K562 (cell line): ENCODE results near the gene FAM167B. TPM values are rescaled to one million over a fixed set of nuclear protein-coding genes. Genes with fewer than 3 reads are reported as not detected.

Experiments
- ELF4 ChIP-seq: fragments of 450-650 bp; formaldehyde crosslinking; IDR thresholded peaks from 2 replicates; pipeline ENCODE4 v1.4.0; 2022; ENCODE audit warnings: missing genetic modification characterization
- RBBP5 ChIP-seq: fragments of 200-600 bp; sonication (generic); IDR thresholded peaks from 2 replicates; pipeline ENCODE4 v1.6.1; 2012; ENCODE audit warnings: borderline replicate concordance, mild to moderate bottlenecking, low read length, control low read depth, inconsistent platforms; ENCODE audit not compliant: insufficient read depth, poor library complexity, severe bottlenecking
- RBM15 ChIP-seq: fragments of 200-400 bp; formaldehyde crosslinking; IDR thresholded peaks from 2 replicates; pipeline ENCODE4 v1.6.1; 2018; ENCODE audit warnings: mild to moderate bottlenecking, low read length, moderate library complexity; ENCODE audit not compliant: insufficient read depth
- ZNF785 ChIP-seq: fragments of 250-450 bp; sonication (Bioruptor Pico); IDR thresholded peaks from 2 replicates; pipeline ENCODE4 v1.4.0; 2020; ENCODE audit warnings: mild to moderate bottlenecking
- polyA plus RNA-seq, 8 experiments: library from polyadenylated mRNA; depleted of rRNA in 4 of 8; stranded (reverse) in 5 of 8; unstranded in 3 of 8; fragments of >200 nt; fragmentation: Nextera tagmentation in 2 of 8; fragmentation: Illumina TruSeq in 1 of 8; extraction: Ambion mirVana in 2 of 8; extraction: Trizol in 1 of 8; gene quantifications; 2 replicates each; pipeline versions ENCODE4 v1.2.1 to v1.2.3, GENCODE V29; 2011 to 2014; ENCODE audit warnings: inconsistent platforms in 1 of 8, missing spikeins in 1 of 8
- total RNA-seq, 7 experiments: library from RNA; depleted of rRNA in 6 of 7; stranded (reverse); fragments of >200 nt in 6 of 7; fragmentation: Illumina TruSeq in 2 of 7; extraction: Trizol in 2 of 7; gene quantifications; 2 replicates each; pipeline versions ENCODE4 v1.2.1 to v1.2.3, GENCODE V29; 2011 to 2021; ENCODE audit warnings: low replicate concordance in 1 of 7
- TF ChIP-seq, protein P1 (sequence below), 2 experiments: IDR thresholded peaks; 2 replicates each; pipeline ENCODE4 v1.6.1; 2012; ENCODE audit warnings: improper control_type of control experiment in 2 of 2, low read depth in 2 of 2, low read length in 2 of 2, borderline replicate concordance in 1 of 2
- TF ChIP-seq, protein P2 (sequence below): fragments of 250-450 bp; sonication (Bioruptor Pico); IDR thresholded peaks from 2 replicates; pipeline ENCODE4 v1.8.0; 2021; ENCODE audit warnings: borderline replicate concordance, mild to moderate bottlenecking, moderate library complexity; ENCODE audit not compliant: poor library complexity, severe bottlenecking
- TF ChIP-seq, protein P3 (sequence below): fragments of 450-650 bp; formaldehyde crosslinking; IDR thresholded peaks from 2 replicates; pipeline ENCODE4 v1.4.0; 2022; ENCODE audit warnings: missing genetic modification characterization
- TF ChIP-seq, protein P4 (sequence below): fragments of 450-650 bp; conservative IDR thresholded peaks from 2 replicates; pipeline ENCODE4 v1.6.1; 2016; ENCODE audit warnings: missing genetic modification characterization, low read depth, mild to moderate bottlenecking, control low read depth, missing compliant biosample characterization

The FAM167B gene
- total and polyA plus RNA-seq, 9 of the 15 experiments (the other 6 are each of a cell fraction or from before 2014, with no cell fraction given), result not detected

DNA sequence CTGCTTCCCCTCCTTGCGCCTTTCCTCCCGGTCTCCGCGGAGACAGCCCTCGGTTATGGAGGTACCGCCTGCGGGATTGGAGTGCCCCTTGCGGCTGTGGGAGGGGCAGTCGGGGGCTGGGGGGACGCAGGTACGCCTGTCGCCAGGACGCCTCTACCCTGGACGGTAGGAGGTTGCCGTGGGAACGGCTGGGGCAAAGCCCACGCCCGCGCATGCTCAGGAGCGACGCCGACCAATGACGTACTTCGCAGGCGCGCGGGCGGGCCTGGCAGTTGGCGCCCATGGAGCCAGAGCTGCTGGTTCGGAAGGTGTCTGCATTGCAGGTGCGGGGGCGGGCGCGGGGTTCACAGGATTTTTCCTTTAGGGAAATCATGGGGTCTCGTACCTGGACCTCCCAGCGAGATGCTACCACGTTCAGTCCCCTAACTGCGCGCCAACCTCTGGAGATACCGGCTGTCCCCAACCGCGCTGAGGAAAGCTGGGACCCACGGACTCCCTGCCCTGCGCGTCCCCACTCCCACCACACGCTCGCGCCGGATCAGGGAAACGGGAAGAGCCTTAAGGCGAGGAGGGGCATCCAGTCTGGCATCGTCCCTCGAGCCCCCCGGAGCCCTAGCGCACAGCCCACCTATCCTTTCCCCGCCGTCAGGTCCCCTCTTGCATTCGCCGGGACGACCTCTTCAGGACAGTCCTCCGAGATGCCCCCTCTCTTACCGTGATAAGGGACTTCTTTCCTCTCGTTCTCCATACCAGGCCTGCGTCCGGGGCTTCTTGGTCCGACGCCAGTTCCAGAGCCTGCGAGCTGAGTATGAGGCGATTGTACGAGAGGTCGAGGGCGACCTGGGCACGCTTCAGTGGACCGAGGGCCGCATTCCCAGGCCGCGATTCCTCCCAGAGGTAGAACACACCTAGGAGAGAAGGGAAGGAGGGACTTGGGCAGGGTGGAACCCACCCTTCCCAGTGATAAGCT is 41.3 kb upstream of the FAM167B start, which contains the start of gene IQCC (continued):
- TF ChIP-seq, protein P1, sequence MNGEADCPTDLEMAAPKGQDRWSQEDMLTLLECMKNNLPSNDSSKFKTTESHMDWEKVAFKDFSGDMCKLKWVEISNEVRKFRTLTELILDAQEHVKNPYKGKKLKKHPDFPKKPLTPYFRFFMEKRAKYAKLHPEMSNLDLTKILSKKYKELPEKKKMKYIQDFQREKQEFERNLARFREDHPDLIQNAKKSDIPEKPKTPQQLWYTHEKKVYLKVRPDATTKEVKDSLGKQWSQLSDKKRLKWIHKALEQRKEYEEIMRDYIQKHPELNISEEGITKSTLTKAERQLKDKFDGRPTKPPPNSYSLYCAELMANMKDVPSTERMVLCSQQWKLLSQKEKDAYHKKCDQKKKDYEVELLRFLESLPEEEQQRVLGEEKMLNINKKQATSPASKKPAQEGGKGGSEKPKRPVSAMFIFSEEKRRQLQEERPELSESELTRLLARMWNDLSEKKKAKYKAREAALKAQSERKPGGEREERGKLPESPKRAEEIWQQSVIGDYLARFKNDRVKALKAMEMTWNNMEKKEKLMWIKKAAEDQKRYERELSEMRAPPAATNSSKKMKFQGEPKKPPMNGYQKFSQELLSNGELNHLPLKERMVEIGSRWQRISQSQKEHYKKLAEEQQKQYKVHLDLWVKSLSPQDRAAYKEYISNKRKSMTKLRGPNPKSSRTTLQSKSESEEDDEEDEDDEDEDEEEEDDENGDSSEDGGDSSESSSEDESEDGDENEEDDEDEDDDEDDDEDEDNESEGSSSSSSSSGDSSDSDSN (IDR thresholded peaks at IDR 0.05; ENCODE audit: borderline replicate concordance in 1 of 2, low read depth in 2 of 2, low read length in 2 of 2), result no peak
- TF ChIP-seq RBM15 (no peak), ELF4 (CRISPR knock-in tag) (no peak; the same call in none of the 2 replicates), RBBP5 (no peak), ZNF785 (no peak)
- TF ChIP-seq, protein P2, sequence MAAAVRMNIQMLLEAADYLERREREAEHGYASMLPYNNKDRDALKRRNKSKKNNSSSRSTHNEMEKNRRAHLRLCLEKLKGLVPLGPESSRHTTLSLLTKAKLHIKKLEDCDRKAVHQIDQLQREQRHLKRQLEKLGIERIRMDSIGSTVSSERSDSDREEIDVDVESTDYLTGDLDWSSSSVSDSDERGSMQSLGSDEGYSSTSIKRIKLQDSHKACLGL, result peak; percentile 12
- TF ChIP-seq, protein P3, sequence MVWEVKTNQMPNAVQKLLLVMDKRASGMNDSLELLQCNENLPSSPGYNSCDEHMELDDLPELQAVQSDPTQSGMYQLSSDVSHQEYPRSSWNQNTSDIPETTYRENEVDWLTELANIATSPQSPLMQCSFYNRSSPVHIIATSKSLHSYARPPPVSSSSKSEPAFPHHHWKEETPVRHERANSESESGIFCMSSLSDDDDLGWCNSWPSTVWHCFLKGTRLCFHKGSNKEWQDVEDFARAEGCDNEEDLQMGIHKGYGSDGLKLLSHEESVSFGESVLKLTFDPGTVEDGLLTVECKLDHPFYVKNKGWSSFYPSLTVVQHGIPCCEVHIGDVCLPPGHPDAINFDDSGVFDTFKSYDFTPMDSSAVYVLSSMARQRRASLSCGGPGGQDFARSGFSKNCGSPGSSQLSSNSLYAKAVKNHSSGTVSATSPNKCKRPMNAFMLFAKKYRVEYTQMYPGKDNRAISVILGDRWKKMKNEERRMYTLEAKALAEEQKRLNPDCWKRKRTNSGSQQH, result no peak
- TF ChIP-seq, protein P4, sequence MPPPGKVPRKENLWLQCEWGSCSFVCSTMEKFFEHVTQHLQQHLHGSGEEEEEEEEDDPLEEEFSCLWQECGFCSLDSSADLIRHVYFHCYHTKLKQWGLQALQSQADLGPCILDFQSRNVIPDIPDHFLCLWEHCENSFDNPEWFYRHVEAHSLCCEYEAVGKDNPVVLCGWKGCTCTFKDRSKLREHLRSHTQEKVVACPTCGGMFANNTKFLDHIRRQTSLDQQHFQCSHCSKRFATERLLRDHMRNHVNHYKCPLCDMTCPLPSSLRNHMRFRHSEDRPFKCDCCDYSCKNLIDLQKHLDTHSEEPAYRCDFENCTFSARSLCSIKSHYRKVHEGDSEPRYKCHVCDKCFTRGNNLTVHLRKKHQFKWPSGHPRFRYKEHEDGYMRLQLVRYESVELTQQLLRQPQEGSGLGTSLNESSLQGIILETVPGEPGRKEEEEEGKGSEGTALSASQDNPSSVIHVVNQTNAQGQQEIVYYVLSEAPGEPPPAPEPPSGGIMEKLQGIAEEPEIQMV (tag), result no peak
